ENCODE measurements around the gene POLG2. TPM values are rescaled to one million over a fixed set of nuclear protein-coding genes. Genes with fewer than 3 reads are reported as not detected.

Gene POLG2
- total and polyA plus RNA-seq, 9 of the 15 experiments (the other 6 are each of a cell fraction or from before 2014, with no cell fraction given): 13.4 to 44.8 (median 37.0) TPM

GRCh38 chr17:64439956-64440355, 56.9 kb downstream of the POLG2 start:
- no TSS peak for BruUV-seq (replicated peaks)
- ChIA-PET CTCF (ENCODE audit: low intra/inter-chr PET ratio) (no interaction called here), POLR2A (no interaction called here)
- WGBS (ENCODE audit: insufficient coverage, low coverage, missing lambda C conversion rate): 79% methylated on average over 2 of the region's 2 CpGs
- Histone ChIP-seq H3K4me1 (replicated peaks in 1 of 2; ENCODE audit: control insufficient read depth in 2 of 2, insufficient read depth in 2 of 2, low read length in 2 of 2) (peaks cover 4 to 9% of the 10 kb centered on the region in 2 experiments; a peak in 4 of 5 replicates), H3K27ac (ENCODE audit: extremely low read depth, low read depth, low read length) (no peak overlapping the region), H3K9ac (ENCODE audit: insufficient read depth in 1 of 2, low read depth in 2 of 2, low read length in 2 of 2) (no peak overlapping the region), H3K4me3 (no peak overlapping the region), H2AFZ (ENCODE audit: low read depth, low read length) (no peak overlapping the region), H3K36me3 (ENCODE audit: control insufficient read depth, insufficient read depth, low read length) (no peaks in the 10 kb centered on the region), H3K9me3 (replicated peaks; ENCODE audit: control insufficient read depth, insufficient read depth, low read depth, low read length) (peaks cover 20% of the 10 kb centered on the region), H3K27me3 (ENCODE audit: control insufficient read depth in 2 of 2, insufficient read depth in 2 of 2, low read length in 2 of 2) (no peaks in the 10 kb centered on the region), H3K9me1 (ENCODE audit: control insufficient read depth, insufficient read depth, low read length) (no peaks in the 10 kb centered on the region), H3K79me2 (ENCODE audit: control insufficient read depth, insufficient read depth, low read length) (no peaks in the 10 kb centered on the region), H4K20me1 (replicated peaks; ENCODE audit: control insufficient read depth, insufficient read depth, low read length) (no peaks in the 10 kb centered on the region), H3K4me2 (ENCODE audit: insufficient read depth, low read length) (no peak overlapping the region)
- intact Hi-C loops (cut with micrococcal nuclease) (no loop called here), in situ Hi-C loops (cut with MboI) (no loop called here)
- DNase-seq (ENCODE audit: extremely low read depth in 1 of 4, low spot score in 3 of 4): no peak
- ATAC-seq: no peak
- FAIRE-seq: no peak
- TF ChIP-seq, protein P1, sequence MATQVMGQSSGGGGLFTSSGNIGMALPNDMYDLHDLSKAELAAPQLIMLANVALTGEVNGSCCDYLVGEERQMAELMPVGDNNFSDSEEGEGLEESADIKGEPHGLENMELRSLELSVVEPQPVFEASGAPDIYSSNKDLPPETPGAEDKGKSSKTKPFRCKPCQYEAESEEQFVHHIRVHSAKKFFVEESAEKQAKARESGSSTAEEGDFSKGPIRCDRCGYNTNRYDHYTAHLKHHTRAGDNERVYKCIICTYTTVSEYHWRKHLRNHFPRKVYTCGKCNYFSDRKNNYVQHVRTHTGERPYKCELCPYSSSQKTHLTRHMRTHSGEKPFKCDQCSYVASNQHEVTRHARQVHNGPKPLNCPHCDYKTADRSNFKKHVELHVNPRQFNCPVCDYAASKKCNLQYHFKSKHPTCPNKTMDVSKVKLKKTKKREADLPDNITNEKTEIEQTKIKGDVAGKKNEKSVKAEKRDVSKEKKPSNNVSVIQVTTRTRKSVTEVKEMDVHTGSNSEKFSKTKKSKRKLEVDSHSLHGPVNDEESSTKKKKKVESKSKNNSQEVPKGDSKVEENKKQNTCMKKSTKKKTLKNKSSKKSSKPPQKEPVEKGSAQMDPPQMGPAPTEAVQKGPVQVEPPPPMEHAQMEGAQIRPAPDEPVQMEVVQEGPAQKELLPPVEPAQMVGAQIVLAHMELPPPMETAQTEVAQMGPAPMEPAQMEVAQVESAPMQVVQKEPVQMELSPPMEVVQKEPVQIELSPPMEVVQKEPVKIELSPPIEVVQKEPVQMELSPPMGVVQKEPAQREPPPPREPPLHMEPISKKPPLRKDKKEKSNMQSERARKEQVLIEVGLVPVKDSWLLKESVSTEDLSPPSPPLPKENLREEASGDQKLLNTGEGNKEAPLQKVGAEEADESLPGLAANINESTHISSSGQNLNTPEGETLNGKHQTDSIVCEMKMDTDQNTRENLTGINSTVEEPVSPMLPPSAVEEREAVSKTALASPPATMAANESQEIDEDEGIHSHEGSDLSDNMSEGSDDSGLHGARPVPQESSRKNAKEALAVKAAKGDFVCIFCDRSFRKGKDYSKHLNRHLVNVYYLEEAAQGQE (IDR thresholded peaks at IDR 0.05; ENCODE audit: borderline replicate concordance): no peak
- TF ChIP-seq, protein P1 (CRISPR knock-in tag; IDR thresholded peaks at IDR 0.05; ENCODE audit: low read depth): no peak
- TF ChIP-seq ZNF24 (IDR thresholded peaks at IDR 0.05): no peak
- no peak for TF ChIP-seq FOXO4 (CRISPR knock-in tag; IDR thresholded peaks at IDR 0.05)
- no peak for TF ChIP-seq CSDE1 (IDR thresholded peaks at IDR 0.05)
- TF ChIP-seq, protein P2, sequence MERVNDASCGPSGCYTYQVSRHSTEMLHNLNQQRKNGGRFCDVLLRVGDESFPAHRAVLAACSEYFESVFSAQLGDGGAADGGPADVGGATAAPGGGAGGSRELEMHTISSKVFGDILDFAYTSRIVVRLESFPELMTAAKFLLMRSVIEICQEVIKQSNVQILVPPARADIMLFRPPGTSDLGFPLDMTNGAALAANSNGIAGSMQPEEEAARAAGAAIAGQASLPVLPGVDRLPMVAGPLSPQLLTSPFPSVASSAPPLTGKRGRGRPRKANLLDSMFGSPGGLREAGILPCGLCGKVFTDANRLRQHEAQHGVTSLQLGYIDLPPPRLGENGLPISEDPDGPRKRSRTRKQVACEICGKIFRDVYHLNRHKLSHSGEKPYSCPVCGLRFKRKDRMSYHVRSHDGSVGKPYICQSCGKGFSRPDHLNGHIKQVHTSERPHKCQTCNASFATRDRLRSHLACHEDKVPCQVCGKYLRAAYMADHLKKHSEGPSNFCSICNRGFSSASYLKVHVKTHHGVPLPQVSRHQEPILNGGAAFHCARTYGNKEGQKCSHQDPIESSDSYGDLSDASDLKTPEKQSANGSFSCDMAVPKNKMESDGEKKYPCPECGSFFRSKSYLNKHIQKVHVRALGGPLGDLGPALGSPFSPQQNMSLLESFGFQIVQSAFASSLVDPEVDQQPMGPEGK (CRISPR knock-in tag; IDR thresholded peaks at IDR 0.05; ENCODE audit: borderline replicate concordance): no peak
- no peak for TF ChIP-seq ELF1 (tag; IDR thresholded peaks at IDR 0.05)
- TF ChIP-seq E2F3 (CRISPR knock-in tag; IDR thresholded peaks at IDR 0.05): no peak
- TF ChIP-seq ERF (CRISPR knock-in tag; IDR thresholded peaks at IDR 0.05): no peak
- no peak for TF ChIP-seq DDX20 (tag; IDR thresholded peaks at IDR 0.05; ENCODE audit: low read depth)
- no peak for TF ChIP-seq NFE2 (IDR thresholded peaks at IDR 0.05; ENCODE audit: low read depth)
- no peak for TF ChIP-seq RBM39 (optimal IDR thresholded peaks at IDR 0.05; ENCODE audit: low read depth, low read length)
- no peak for TF ChIP-seq IRF2 (CRISPR knock-in tag; IDR thresholded peaks at IDR 0.05)
- no peak for TF ChIP-seq HLTF (IDR thresholded peaks at IDR 0.05)
